Tibial nerve (tissue), 4 donors: ENCODE results near the gene NOB1. TPM values are rescaled to one million over a fixed set of nuclear protein-coding genes. Genes with fewer than 3 reads are reported as not detected.
A peak's percentile ranks its signal among the peaks of the same experiment; 100 is the strongest.

ENCODE experiments used
- DNase-seq, 2 donors: peaks; one replicate each; pipeline ENCODE4 v3.0.0-alpha.2; 2019; ENCODE audit warnings: low spot score in 2 of 2
- H3K27ac ChIP-seq, 4 donors: fragments of 200-600 bp; sonication (generic) in 3 of 4; one replicate each; pipeline ENCODE4 v1.5.1; 2017 to 2019; ENCODE audit warnings: mild to moderate bottlenecking in 1 of 4
- H3K27me3 ChIP-seq, 2 donors: fragments of 200-600 bp; sonication (generic) in 1 of 2; one replicate each; pipeline versions ENCODE4 v1.5.1 to v1.6.0; 2017 to 2019
- H3K36me3 ChIP-seq, 3 donors: fragments of 200-600 bp; sonication (generic); one replicate each; pipeline ENCODE4 v1.5.1; 2018 to 2019
- H3K4me1 ChIP-seq, 4 donors: fragments of 200-600 bp; sonication (generic) in 3 of 4; one replicate each; pipeline ENCODE4 v1.5.1; 2017 to 2019
- H3K4me3 ChIP-seq, 4 donors: fragments of 200-600 bp; sonication (generic) in 3 of 4; one replicate each; pipeline ENCODE4 v1.5.1; 2017 to 2019; ENCODE audit warnings: mild to moderate bottlenecking in 1 of 4, moderate library complexity in 1 of 4
- H3K9me3 ChIP-seq, 4 donors: fragments of 200-600 bp; sonication (generic) in 3 of 4; one replicate each; pipeline ENCODE4 v1.5.1; 2017 to 2019
- CTCF ChIP-seq, 5 experiments: fragments of 200-600 bp in 3 of 5; fragments of 450-650 bp in 2 of 5; sonication (generic) in 3 of 5; IDR thresholded peaks; one replicate each; pipeline ENCODE4 v1.5.1; 2016 to 2019; ENCODE audit warnings: antibody characterized with exemption in 5 of 5, mild to moderate bottlenecking in 3 of 5, moderate library complexity in 2 of 5
- EP300 ChIP-seq, 2 donors: sonication (generic); formaldehyde crosslinking; IDR thresholded peaks; one replicate each; pipeline ENCODE4 v1.6.1; 2017; ENCODE audit warnings: antibody characterized with exemption in 2 of 2, mild to moderate bottlenecking in 1 of 2
- POLR2A ChIP-seq, 2 donors: fragments of 450-650 bp; IDR thresholded peaks; one replicate each; pipeline ENCODE4 v1.6.1; 2017; ENCODE audit warnings: antibody characterized with exemption in 2 of 2, mild to moderate bottlenecking in 2 of 2, moderate library complexity in 2 of 2
- WGBS, 2 donors: methylation state at CpG; one replicate each; pipeline ENCODE4 v1.1.5; 2018; 5-methylcytosine and 5-hydroxymethylcytosine counted together
- total RNA-seq, 4 donors: library from RNA; depleted of rRNA; stranded (reverse); fragments of >200 nt; gene quantifications; one replicate each; pipeline ENCODE4 v1.1.0, GENCODE V29; 2016

Gene NOB1
- total RNA-seq, 4 donors from 2014 or later = 23.2 to 42.3 (median 38.1) TPM

- DNase-seq = no peak
- WGBS, 2 donors = 94 to 97% methylated on average over 2 of the region's 2 CpGs
- H3K27me3 ChIP-seq = no peaks in the 10 kb centered on the region
Measured at GRCh38 chr16:69771651-69771967, 16.9 kb upstream of the NOB1 start.

GRCh38 chr16:69769404-69769803, 14.7 kb upstream of the NOB1 start:
- 38 to 45% methylated on average over 2 of the region's 2 CpGs for WGBS, 2 donors
- no peak for DNase-seq

More at GRCh38 chr16:69771651-69771967, 16.9 kb upstream of the NOB1 start:
- TF ChIP-seq POLR2A (IDR thresholded peaks at IDR 0.05) (no peak), EP300 (IDR thresholded peaks at IDR 0.05) (no peak), CTCF (IDR thresholded peaks at IDR 0.05) (no peak)
- H3K27ac ChIP-seq = no peak overlapping the region
- peaks cover 0 to 15% (median 0%) of the 10 kb centered on the region in 3 donors for H3K36me3 ChIP-seq
- H3K4me1 ChIP-seq = peaks cover 0 to 16% (median 6%) of the 10 kb centered on the region in 4 donors
- H3K4me3 ChIP-seq = no peak overlapping the region
- peaks cover 0 to 14% (median 0%) of the 10 kb centered on the region in 4 donors for H3K9me3 ChIP-seq

GRCh38 chr16:69768666-69769065, 13.9 kb upstream of the NOB1 start:
- WGBS, 2 donors = 78 to 82% methylated on average over 6 of the region's 6 CpGs
- H3K4me1 ChIP-seq = peaks cover under 1 to 19% (median 8%) of the 10 kb centered on the region in 4 donors
- H3K27me3 ChIP-seq = no peaks in the 10 kb centered on the region
- TF ChIP-seq CTCF (IDR thresholded peaks at IDR 0.05) (no peak), EP300 (IDR thresholded peaks at IDR 0.05) (no peak), POLR2A (IDR thresholded peaks at IDR 0.05) (no peak)
- H3K36me3 ChIP-seq = no peaks in the 10 kb centered on the region
- no peak overlapping the region for H3K4me3 ChIP-seq
- no peaks in the 10 kb centered on the region for H3K9me3 ChIP-seq
- DNase-seq = no peak
- H3K27ac ChIP-seq = no peak overlapping the region

More at GRCh38 chr16:69769404-69769803, 14.7 kb upstream of the NOB1 start:
- Histone ChIP-seq H3K27ac (no peak overlapping the region), H3K27me3 (no peaks in the 10 kb centered on the region), H3K4me1 (peaks cover 0 to 16% (median 6%) of the 10 kb centered on the region in 4 donors), H3K36me3 (no peaks in the 10 kb centered on the region), H3K9me3 (no peaks in the 10 kb centered on the region), H3K4me3 (no peak overlapping the region)
- TF ChIP-seq POLR2A (IDR thresholded peaks at IDR 0.05) (no peak), CTCF (IDR thresholded peaks at IDR 0.05) (no peak), EP300 (IDR thresholded peaks at IDR 0.05) (no peak)

GRCh38 chr16:69767459-69768229, 12.9 kb upstream of the NOB1 start:
- Histone ChIP-seq H3K9me3 (no peaks in the 10 kb centered on the region), H3K27me3 (no peaks in the 10 kb centered on the region), H3K36me3 (no peaks in the 10 kb centered on the region), H3K4me3 (no peak overlapping the region), H3K4me1 (peaks cover 0 to 20% (median 6%) of the 10 kb centered on the region in 4 donors), H3K27ac (no peak overlapping the region)
- TF ChIP-seq EP300 (IDR thresholded peaks at IDR 0.05) (no peak), POLR2A (IDR thresholded peaks at IDR 0.05) (no peak), CTCF (IDR thresholded peaks at IDR 0.05) (no peak)
- DNase-seq = no peak
- whole genome bisulfite sequencing, 2 donors = 90% methylated on average over 5 of the region's 5 CpGs

- H3K4me3 ChIP-seq = peak overlapping the region in 1 of 4 donors; percentile 92
- 59 to 61% methylated on average over 5 of the region's 5 CpGs for WGBS, 2 donors
Measured at GRCh38 chr16:69763599-69763942, 8.8 kb upstream of the NOB1 start.

More at GRCh38 chr16:69763599-69763942, 8.8 kb upstream of the NOB1 start:
- H3K9me3 ChIP-seq = no peaks in the 10 kb centered on the region
- H3K4me1 ChIP-seq = peaks cover 4 to 19% (median 6%) of the 10 kb centered on the region in 4 donors
- H3K27ac ChIP-seq = peak overlapping the region in 3 of 4 donors; percentile 90 to 93 (median 91)
- DNase-seq = no peak
- no peak for TF ChIP-seq EP300 (IDR thresholded peaks at IDR 0.05)
- no peak for TF ChIP-seq CTCF (IDR thresholded peaks at IDR 0.05)
- TF ChIP-seq POLR2A (IDR thresholded peaks at IDR 0.05) = no peak
- no peaks in the 10 kb centered on the region for H3K27me3 ChIP-seq
- H3K36me3 ChIP-seq = no peaks in the 10 kb centered on the region
